Ovary (tissue), 10 donors: ENCODE data around the gene NOL7. TPM values are rescaled to one million over a fixed set of nuclear protein-coding genes. Genes with fewer than 3 reads are reported as not detected.

Source experiments
- DNase-seq, 5 donors: peaks; one replicate each; pipeline ENCODE4 v3.0.0-alpha.2; 2019 to 2020
- H3K27ac ChIP-seq, 2 donors: fragments of 200-600 bp; one replicate each; pipeline versions ENCODE4 v1.5.1 to v1.8.0; 2019 to 2022
- H3K27me3 ChIP-seq: fragments of 200-600 bp; one replicate; pipeline ENCODE4 v1.8.0; 2022
- H3K36me3 ChIP-seq: fragments of 200-600 bp; sonication (generic); one replicate; pipeline ENCODE4 v1.5.1; 2019
- H3K4me1 ChIP-seq: one replicate; pipeline ENCODE4 v1.8.1; 2013; ENCODE audit warnings: mild to moderate bottlenecking, moderate library complexity; ENCODE audit not compliant: insufficient read depth
- H3K4me3 ChIP-seq: fragments of 200-600 bp; sonication (generic); one replicate; pipeline ENCODE4 v1.5.1; 2017
- H3K9me3 ChIP-seq, 2 donors: fragments of 200-600 bp in 1 of 2; sonication (generic) in 1 of 2; one replicate each; pipeline versions ENCODE4 v1.5.1 to v1.8.1; 2013 to 2019; ENCODE audit warnings: mild to moderate bottlenecking in 1 of 2, moderate library complexity in 1 of 2
- EP300 ChIP-seq: sonication (generic); formaldehyde crosslinking; IDR thresholded peaks from one replicate; pipeline ENCODE4 v1.6.1; 2017; ENCODE audit warnings: antibody characterized with exemption
- POLR2A ChIP-seq: fragments of 450-650 bp; IDR thresholded peaks from one replicate; pipeline ENCODE4 v1.6.1; 2017; ENCODE audit warnings: antibody characterized with exemption, mild to moderate bottlenecking, moderate library complexity
- WGBS, 3 donors: extraction: QIAGEN DNeasy Blood & Tissue Kit in 1 of 3; methylation state at CpG; one replicate each; pipeline versions ENCODE4 v1.1.5 to v1.1.7; 2013 to 2017; 5-methylcytosine and 5-hydroxymethylcytosine counted together
- intact Hi-C, 4 donors: fragments of 100-400 bp; cut with DNase I; formaldehyde crosslinking; loops; one replicate each; pipeline versions ENCODE4 v1.11.0 to v1.15.1; 2022 to 2023
- long read RNA-seq, 3 donors: library from polyadenylated mRNA in 2 of 3; unstranded in 2 of 3; transcript quantifications; one replicate each; pipeline ENCODE4 v2.0.0 and lab custom pipeline, GENCODE V29; 2021 to 2026
- polyA plus RNA-seq, 2 donors: library from polyadenylated mRNA; stranded (reverse); fragments of 200-250 nt in 1 of 2; fragments of 350-450 nt in 1 of 2; fragmentation: Illumina TruSeq in 1 of 2; extraction: RNeasy Lipid Tissue Mini Kit (QIAGEN cat#74804) in 1 of 2; gene quantifications; one replicate each; pipeline ENCODE4 v1.2.3, GENCODE V29; 2013 to 2014
- total RNA-seq, 7 donors: library from RNA; depleted of rRNA in 2 of 7; stranded (reverse); fragments of >200 nt in 2 of 7; fragmentation: NEBNext Ultra II Directional in 3 of 7; extraction: Animal tissue kit (Norgen Biotek cat#: 25700) in 3 of 7; gene quantifications; one replicate each; pipeline versions ENCODE4 v1.1.0 to v1.2.4, GENCODE V29; 2016 to 2023
- TF ChIP-seq, protein P1 (sequence below), 3 donors: fragments of 450-650 bp in 2 of 3; fragments of 200-600 bp in 1 of 3; IDR thresholded peaks; one replicate each; pipeline versions ENCODE4 v1.5.1 to v1.8.0; 2016 to 2022; ENCODE audit warnings: antibody characterized with exemption in 3 of 3, mild to moderate bottlenecking in 1 of 3
- donor health status: DM: no; HTN: no; CAD: no; lungs with moderate emphysema.
- donor health status: DM: no; HTN: no; CAD: no.
- donor health status: Bipolar disorder and iron deficiency.
- donor health status: DM: yes; HTN: yes; CAD: no.
- donor health status: DM: no; HTN: no; CAD: no.
- donor health status: DM: yes; HTN: yes; CAD: no.

The NOL7 gene
- total RNA-seq (10 to 100 TPM; 49.3 to 77.7 (median 58.6) TPM), polyA plus RNA-seq (10 to 100 TPM; 63.6 to 67.5 TPM)
- long read RNA-seq, donor 1, transcript NOL7-202 (8 exons, 1,184 nt) = major isoform, 104 of 132 reads
- long read RNA-seq, donor 1, transcript NOL7-203 (9 exons, 920 nt) = minor isoform, 7 of 132 reads
- long read RNA-seq, donor 1, partial matches to known transcripts = 19 of 132 reads
- long read RNA-seq, donor 1, other reads (novel, unspliced or antisense) = 0 of 132 reads
- long read RNA-seq, donor 2, transcript NOL7-202 (8 exons, 1,184 nt) = major isoform, 80 of 113 reads
- long read RNA-seq, donor 2, partial matches to known transcripts = 20 of 113 reads
- long read RNA-seq, donor 2, other reads (novel, unspliced or antisense) = 9 of 113 reads
- long read RNA-seq, donor 3, transcript NOL7-203 (9 exons, 920 nt) = minor isoform, 5 of 96 reads
- long read RNA-seq, donor 3, transcript NOL7-202 (8 exons, 1,184 nt) = major isoform, 87 of 96 reads
- long read RNA-seq, donor 3, partial matches to known transcripts = 3 of 96 reads
- long read RNA-seq, donor 3, other reads (novel, unspliced or antisense) = 1 of 96 reads

DNA sequence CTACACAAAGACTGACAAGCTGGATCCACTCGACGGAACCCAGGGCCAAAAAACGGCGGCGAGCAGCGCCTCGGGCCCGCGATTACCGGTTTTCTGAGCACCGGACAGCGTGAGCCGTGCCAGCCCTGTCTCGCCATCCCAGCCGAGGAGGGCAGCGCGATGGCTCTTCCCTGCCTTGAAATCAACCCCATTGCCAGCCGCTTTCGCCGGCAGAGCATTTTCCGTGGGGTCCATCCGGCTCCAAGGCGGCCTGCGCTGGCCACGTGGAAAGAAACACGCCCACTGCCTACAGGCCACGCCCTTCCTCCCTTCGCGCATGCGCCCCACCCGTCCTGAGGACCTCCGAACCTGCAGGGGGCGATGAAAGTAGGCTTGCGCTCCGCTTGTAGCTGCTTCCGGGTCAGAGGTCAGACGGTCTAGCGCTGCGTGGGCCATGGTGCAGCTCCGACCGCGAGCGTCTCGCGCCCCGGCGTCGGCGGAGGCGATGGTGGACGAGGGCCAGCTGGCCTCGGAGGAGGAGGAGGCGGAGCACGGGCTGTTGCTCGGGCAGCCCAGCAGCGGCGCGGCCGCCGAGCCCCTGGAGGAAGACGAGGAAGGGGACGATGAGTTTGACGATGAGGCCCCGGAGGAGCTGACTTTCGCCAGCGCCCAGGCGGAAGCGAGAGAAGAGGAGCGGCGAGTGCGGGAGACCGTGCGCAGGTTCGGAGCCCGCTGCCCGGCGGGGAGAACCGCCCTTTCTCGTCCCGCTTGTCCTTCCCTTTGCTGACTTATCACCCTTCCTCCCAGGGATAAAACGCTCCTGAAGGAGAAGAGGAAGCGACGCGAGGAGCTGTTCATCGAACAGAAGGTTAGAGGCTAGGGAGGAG lies at the start of gene NOL7:
Gene NOL7 (plus strand): TSS at position 410 of the 866 bp plus-strand sequence. CDS start 24 bp downstream, at position 434.
- Histone ChIP-seq H3K4me3 (peak within 1 kb of the TSS; percentile 98), H3K27me3 (no peaks in the 10 kb centered on the region), H3K9me3 (no peaks in the 10 kb centered on the region), H3K36me3 (no peaks in the 10 kb centered on the region), H3K4me1 (peaks cover 1% of the 10 kb centered on the region), H3K27ac (peak within 1 kb of the TSS; percentile 10 to 78)
- DNase-seq = peak; percentile 98 to 100 (median 99)
- TF ChIP-seq, protein P1, sequence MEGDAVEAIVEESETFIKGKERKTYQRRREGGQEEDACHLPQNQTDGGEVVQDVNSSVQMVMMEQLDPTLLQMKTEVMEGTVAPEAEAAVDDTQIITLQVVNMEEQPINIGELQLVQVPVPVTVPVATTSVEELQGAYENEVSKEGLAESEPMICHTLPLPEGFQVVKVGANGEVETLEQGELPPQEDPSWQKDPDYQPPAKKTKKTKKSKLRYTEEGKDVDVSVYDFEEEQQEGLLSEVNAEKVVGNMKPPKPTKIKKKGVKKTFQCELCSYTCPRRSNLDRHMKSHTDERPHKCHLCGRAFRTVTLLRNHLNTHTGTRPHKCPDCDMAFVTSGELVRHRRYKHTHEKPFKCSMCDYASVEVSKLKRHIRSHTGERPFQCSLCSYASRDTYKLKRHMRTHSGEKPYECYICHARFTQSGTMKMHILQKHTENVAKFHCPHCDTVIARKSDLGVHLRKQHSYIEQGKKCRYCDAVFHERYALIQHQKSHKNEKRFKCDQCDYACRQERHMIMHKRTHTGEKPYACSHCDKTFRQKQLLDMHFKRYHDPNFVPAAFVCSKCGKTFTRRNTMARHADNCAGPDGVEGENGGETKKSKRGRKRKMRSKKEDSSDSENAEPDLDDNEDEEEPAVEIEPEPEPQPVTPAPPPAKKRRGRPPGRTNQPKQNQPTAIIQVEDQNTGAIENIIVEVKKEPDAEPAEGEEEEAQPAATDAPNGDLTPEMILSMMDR (IDR thresholded peaks at IDR 0.05) = peak; percentile 96 to 99 (median 98)
- TF ChIP-seq POLR2A = peak; percentile 77
- TF ChIP-seq EP300 = no peak
- WGBS, 3 donors = 0% methylated on average over 41 to 85 of the region's 85 CpGs
- intact Hi-C loops = loop anchor here (5.0 to 10.0 kb wide), 6 partner anchors 90 to 180 kb away; partner anchors contain the start of gene RANBP9 (in 2 of the 4)

DNA sequence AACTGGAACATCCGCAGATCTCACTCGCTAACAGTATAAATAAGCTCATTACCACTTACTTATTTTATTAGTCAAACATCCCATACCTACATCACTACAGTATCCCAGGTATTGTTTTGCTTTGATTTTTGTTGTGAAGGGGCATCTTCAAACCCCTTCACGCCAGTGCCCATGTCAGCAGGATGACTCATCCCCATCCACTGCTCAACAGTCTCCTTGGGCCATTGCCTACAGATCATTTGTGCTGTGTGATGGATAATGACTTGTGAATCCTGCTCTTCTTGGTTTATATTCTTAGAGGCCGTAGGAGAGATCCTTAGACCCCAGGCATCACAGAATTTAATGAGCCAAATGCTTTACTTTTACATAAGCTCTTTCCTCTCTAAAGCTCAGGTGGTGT lies 49.2 kb upstream of the NOL7 start:
- intact Hi-C loops = no loop called here
- no peaks in the 10 kb centered on the region for H3K4me1 ChIP-seq
- no peak overlapping the region for H3K4me3 ChIP-seq
- no peak for TF ChIP-seq POLR2A
- TF ChIP-seq, protein P1 (IDR thresholded peaks at IDR 0.05) = no peak
- no peak for TF ChIP-seq EP300
- H3K9me3 ChIP-seq = no peaks in the 10 kb centered on the region
- WGBS, 3 donors = 87 to 93% (median 92%) methylated on average over 4 of the region's 4 CpGs
- H3K36me3 ChIP-seq = no peaks in the 10 kb centered on the region
- no peak for DNase-seq
- no peak overlapping the region for H3K27ac ChIP-seq
- H3K27me3 ChIP-seq = no peaks in the 10 kb centered on the region

DNA sequence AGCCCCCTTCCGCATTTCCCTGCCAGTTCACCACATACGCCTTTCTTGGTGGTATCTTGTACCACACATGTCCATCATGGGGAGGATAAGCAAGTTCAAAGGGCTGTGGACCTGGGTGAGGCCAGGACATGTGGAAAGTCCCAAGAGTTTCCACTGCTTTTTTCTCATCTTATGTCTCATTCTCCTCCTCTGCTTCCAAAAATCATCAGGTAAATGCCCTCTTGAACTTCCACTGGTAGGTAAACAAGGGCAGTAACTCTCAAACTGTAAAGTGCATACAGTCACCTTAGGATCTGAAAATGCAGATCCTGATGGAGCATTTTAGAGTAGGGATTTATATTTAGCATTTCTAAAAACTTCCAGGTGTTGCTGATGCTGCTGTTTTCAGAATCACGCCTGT lies 48.6 kb upstream of the NOL7 start:
- H3K27ac ChIP-seq = no peak overlapping the region
- H3K36me3 ChIP-seq = no peaks in the 10 kb centered on the region
- DNase-seq = no peak
- no peak overlapping the region for H3K4me3 ChIP-seq
- intact Hi-C loops = no loop called here
- H3K4me1 ChIP-seq = no peaks in the 10 kb centered on the region
- H3K9me3 ChIP-seq = no peaks in the 10 kb centered on the region
- no peak for TF ChIP-seq EP300
- TF ChIP-seq POLR2A = no peak
- TF ChIP-seq, protein P1 (IDR thresholded peaks at IDR 0.05) = no peak
- 87 to 89% (median 88%) methylated on average over 3 of the region's 3 CpGs for WGBS, 3 donors
- no peaks in the 10 kb centered on the region for H3K27me3 ChIP-seq

DNA sequence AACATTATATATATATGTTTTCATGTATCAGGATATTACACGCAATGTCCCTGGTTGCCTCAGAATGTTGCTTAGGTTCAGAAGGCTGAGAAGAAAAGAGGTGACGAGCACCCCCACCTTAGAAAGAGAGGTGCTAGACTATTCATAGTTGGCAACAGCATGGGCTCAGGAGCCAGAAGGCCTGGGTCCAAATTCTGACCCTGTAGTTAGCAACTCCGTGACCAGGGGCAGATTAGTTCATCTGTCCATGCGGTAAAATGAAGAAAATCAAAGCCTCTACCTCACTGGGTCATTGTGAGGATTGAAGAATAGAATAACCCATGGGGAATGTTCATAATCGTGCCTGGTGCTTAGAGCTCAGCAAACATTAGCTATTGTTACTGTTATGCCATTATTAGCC lies 46.2 kb upstream of the NOL7 start:
- no peak for TF ChIP-seq EP300
- TF ChIP-seq, protein P1 (IDR thresholded peaks at IDR 0.05) = no peak
- no peak for TF ChIP-seq POLR2A
- Histone ChIP-seq H3K27ac (no peak overlapping the region), H3K27me3 (no peaks in the 10 kb centered on the region), H3K9me3 (no peaks in the 10 kb centered on the region), H3K36me3 (no peaks in the 10 kb centered on the region), H3K4me3 (no peak overlapping the region), H3K4me1 (no peaks in the 10 kb centered on the region)
- WGBS, 3 donors = 83 to 90% (median 88%) methylated on average over 5 of the region's 5 CpGs
- intact Hi-C loops = no loop called here
- DNase-seq = no peak
